A673 (cell line): ENCODE data around the gene FCGR2B. TPM values are rescaled to one million over a fixed set of nuclear protein-coding genes. Genes with fewer than 3 reads are reported as not detected.

ENCODE experiments used
- BruUV-seq: library from RNA; stranded (reverse); fragments of 400-500 nt; replicated peaks from 2 replicates; lab custom pipeline; 2021; lab: Mats Ljungman, UMichigan
- CTCF ChIA-PET: fragments of 300-600 bp; sonication (Branson Sonifier 250); formaldehyde crosslinking; loops from one replicate; lab custom pipeline; 2022; ENCODE audit warnings: antibody characterized with exemption; lab: Charles Lee
- POLR2A ChIA-PET: fragments of 300-600 bp; sonication (Branson Sonifier 250); formaldehyde crosslinking; loops from one replicate; lab custom pipeline; 2022; ENCODE audit warnings: antibody characterized with exemption; ENCODE audit not compliant: low non-redundant PET; lab: Charles Lee
- DNase-seq: peaks from one replicate; pipeline ENCODE4 v3.0.0-alpha.2; 2015; ENCODE audit warnings: low spot score
- H3K27ac ChIP-seq: fragments of 200-600 bp; sonication (generic); 2 replicates; pipeline ENCODE4 v1.5.1; 2016; ENCODE audit warnings: mixed run types, low read depth, mild to moderate bottlenecking, mixed read lengths, antibody characterized with exemption, low read length; ENCODE audit not compliant: poor library complexity, severe bottlenecking
- H3K27me3 ChIP-seq: fragments of 200-600 bp; sonication (generic); replicated peaks from 2 replicates; pipeline ENCODE4 v1.6.1; 2017; ENCODE audit warnings: mixed run types, low read depth, mild to moderate bottlenecking, mixed read lengths, antibody characterized with exemption, low read length; ENCODE audit not compliant: insufficient read depth, poor library complexity
- H3K36me3 ChIP-seq: fragments of 200-600 bp; sonication (generic); 2 replicates; pipeline ENCODE4 v1.6.1; 2016; ENCODE audit warnings: mixed run types, mild to moderate bottlenecking, mixed read lengths, antibody characterized with exemption, low read length; ENCODE audit not compliant: insufficient read depth, poor library complexity, severe bottlenecking
- H3K4me1 ChIP-seq: fragments of 200-600 bp; sonication (generic); 2 replicates; pipeline ENCODE4 v1.6.1; 2017; ENCODE audit warnings: mixed run types, mild to moderate bottlenecking, mixed read lengths, antibody characterized with exemption, low read length; ENCODE audit not compliant: insufficient read depth, poor library complexity, severe bottlenecking
- H3K4me3 ChIP-seq: fragments of 200-600 bp; sonication (generic); 2 replicates; pipeline ENCODE4 v1.5.1; 2016; ENCODE audit warnings: low read depth, mixed run types, mild to moderate bottlenecking, mixed read lengths, low read length; ENCODE audit not compliant: poor library complexity, severe bottlenecking
- H3K9me3 ChIP-seq: fragments of 200-600 bp; sonication (generic); 2 replicates; pipeline ENCODE4 v1.6.1; 2016; ENCODE audit warnings: mixed run types, low read depth, mild to moderate bottlenecking, mixed read lengths, antibody characterized with exemption, low read length; ENCODE audit not compliant: poor library complexity, severe bottlenecking
- EZH2 ChIP-seq: fragments of 200-600 bp; sonication (generic); IDR thresholded peaks from 2 replicates; pipeline ENCODE4 v1.6.1; 2017; ENCODE audit warnings: borderline replicate concordance, low read depth, mild to moderate bottlenecking, mixed read lengths, antibody characterized with exemption, low read length; ENCODE audit not compliant: poor library complexity, severe bottlenecking
- intact Hi-C: fragments of 100-400 bp; cut with micrococcal nuclease; formaldehyde crosslinking; loops from one replicate; pipeline ENCODE4 v1.10.0; 2022; ENCODE audit not compliant: unreplicated experiment
- total RNA-seq: library from RNA; stranded (reverse); gene quantifications from 2 replicates; pipeline ENCODE4 v1.2.3, GENCODE V29; 2021
- TF ChIP-seq, protein P1 (sequence below): fragments of 300-800, 200-600 bp; sonication (generic); conservative IDR thresholded peaks from 2 replicates; pipeline ENCODE4 v1.5.1; 2017; ENCODE audit warnings: low read depth, mild to moderate bottlenecking, antibody characterized with exemption, low read length, moderate library complexity, mixed read lengths

FCGR2B gene
- total RNA-seq, 1 experiment from 2014 or later = not detected

DNA sequence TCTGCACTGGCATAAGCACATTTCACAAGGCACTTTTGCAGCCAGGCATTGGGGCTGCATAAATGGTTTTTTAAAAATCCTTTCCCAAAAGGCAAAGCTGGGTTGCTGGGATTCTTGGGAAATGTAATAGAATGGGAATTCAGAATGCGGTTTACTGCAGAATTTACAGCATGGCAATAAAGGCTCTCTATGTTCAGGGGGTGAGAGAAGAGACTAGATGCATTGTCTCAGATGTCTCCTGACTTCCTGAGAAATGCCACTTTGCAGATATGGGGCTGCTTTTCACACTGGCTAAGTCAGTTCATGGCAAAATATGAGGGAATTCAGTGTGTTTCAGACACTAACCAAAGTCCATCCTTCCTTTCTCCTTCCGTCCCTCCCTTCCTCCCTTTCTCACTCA, 13.5 kb downstream of the FCGR2B start:
- Histone ChIP-seq H3K4me3 (no peak overlapping the region), H3K9me3 (no peaks in the 10 kb centered on the region), H3K36me3 (no peaks in the 10 kb centered on the region), H3K4me1 (no peaks in the 10 kb centered on the region), H3K27ac (no peak overlapping the region), H3K27me3 (peaks cover 4% of the 10 kb centered on the region)
- intact Hi-C loops = no loop called here
- DNase-seq = no peak
- ChIA-PET POLR2A (no interaction called here), CTCF (no interaction called here)
- TF ChIP-seq, protein P1, sequence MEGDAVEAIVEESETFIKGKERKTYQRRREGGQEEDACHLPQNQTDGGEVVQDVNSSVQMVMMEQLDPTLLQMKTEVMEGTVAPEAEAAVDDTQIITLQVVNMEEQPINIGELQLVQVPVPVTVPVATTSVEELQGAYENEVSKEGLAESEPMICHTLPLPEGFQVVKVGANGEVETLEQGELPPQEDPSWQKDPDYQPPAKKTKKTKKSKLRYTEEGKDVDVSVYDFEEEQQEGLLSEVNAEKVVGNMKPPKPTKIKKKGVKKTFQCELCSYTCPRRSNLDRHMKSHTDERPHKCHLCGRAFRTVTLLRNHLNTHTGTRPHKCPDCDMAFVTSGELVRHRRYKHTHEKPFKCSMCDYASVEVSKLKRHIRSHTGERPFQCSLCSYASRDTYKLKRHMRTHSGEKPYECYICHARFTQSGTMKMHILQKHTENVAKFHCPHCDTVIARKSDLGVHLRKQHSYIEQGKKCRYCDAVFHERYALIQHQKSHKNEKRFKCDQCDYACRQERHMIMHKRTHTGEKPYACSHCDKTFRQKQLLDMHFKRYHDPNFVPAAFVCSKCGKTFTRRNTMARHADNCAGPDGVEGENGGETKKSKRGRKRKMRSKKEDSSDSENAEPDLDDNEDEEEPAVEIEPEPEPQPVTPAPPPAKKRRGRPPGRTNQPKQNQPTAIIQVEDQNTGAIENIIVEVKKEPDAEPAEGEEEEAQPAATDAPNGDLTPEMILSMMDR = no peak
- TF ChIP-seq EZH2 = no peak
- BruUV-seq = no TSS peak

DNA sequence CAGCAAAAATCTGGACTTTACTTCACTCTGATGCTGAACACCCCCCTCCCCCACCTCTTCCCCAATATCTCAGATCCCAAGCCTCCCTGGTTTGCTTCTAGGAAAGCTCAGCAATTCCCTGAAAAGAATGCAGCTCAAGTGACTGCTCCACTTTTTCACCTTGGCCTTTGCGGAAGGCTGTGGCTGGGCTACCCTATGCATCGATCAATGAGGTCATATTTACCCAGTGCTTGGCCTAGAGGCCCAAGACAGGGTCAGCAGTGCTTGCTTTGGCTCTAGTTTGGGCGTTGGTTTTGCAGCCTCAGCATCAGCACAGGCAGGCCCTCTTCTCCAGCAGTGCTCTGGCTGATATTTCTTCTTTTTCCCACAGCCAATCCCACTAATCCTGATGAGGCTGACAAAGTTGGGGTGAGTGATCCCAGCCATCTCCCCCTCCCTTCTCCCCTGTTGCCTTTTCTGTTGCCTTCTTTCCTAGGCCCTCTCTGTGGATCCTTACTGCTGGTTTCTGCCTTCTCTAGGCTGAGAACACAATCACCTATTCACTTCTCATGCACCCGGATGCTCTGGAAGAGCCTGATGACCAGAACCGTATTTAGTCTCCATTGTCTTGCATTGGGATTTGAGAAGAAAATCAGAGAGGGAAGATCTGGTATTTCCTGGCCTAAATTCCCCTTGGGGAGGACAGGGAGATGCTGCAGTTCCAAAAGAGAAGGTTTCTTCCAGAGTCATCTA, 14.2 kb downstream of the FCGR2B start:
- no peak overlapping the region for H3K4me3 ChIP-seq
- H3K36me3 ChIP-seq = no peaks in the 10 kb centered on the region
- H3K27ac ChIP-seq = no peak overlapping the region
- ChIA-PET CTCF (no interaction called here), POLR2A (no interaction called here)
- no peak for DNase-seq
- no peaks in the 10 kb centered on the region for H3K9me3 ChIP-seq
- intact Hi-C loops = no loop called here
- H3K27me3 ChIP-seq = peaks cover 7% of the 10 kb centered on the region
- no peak for TF ChIP-seq EZH2
- TF ChIP-seq, protein P1 = no peak
- no TSS peak for BruUV-seq
- H3K4me1 ChIP-seq = no peaks in the 10 kb centered on the region

DNA sequence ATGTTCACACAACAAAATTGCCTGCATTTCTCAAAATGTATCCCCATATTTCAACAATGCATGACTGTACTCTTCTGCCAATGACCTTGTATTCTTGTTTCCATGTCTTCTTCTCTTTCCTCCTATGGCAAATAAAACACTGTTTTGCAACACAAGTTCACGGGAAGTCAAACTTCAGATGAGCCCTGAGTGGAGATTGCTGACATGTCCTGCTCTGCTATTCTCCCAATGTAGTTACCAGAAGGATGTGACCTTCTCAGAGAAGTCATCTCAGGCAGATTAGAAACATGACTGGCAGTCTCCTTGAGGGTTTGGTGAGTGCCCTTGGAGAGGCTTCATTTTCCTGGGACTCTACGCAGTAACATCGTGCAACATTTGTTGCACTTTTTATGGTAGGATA, 15.6 kb downstream of the FCGR2B start:
- no peak overlapping the region for H3K27ac ChIP-seq
- intact Hi-C loops = no loop called here
- POLR2A ChIA-PET = no interaction called here
- TF ChIP-seq EZH2 = no peak
- TF ChIP-seq, protein P1 = no peak
- DNase-seq = no peak
- no peak overlapping the region for H3K4me3 ChIP-seq
- H3K4me1 ChIP-seq = no peaks in the 10 kb centered on the region
- BruUV-seq = no TSS peak
- H3K9me3 ChIP-seq = no peaks in the 10 kb centered on the region
- no peaks in the 10 kb centered on the region for H3K36me3 ChIP-seq
- peaks cover 16% of the 10 kb centered on the region for H3K27me3 ChIP-seq
- CTCF ChIA-PET = no interaction called here
